PFSK-1 (cell line): ENCODE results near the gene TSTD2.

ENCODE experiments used
- POLR2AphosphoS5 ChIP-seq: IDR thresholded peaks from 2 replicates; pipeline ENCODE4 v1.6.1; 2012; ENCODE audit warnings: low read depth, mild to moderate bottlenecking, control low read depth, low read length, moderate library complexity
- REST ChIP-seq, 2 experiments: IDR thresholded peaks; 2 replicates each; pipeline versions ENCODE4 v1.6.1 to v1.8.0; 2011 to 2012; ENCODE audit warnings: low read depth in 2 of 2, low read length in 2 of 2, control low read depth in 1 of 2, inconsistent platforms in 1 of 2, mild to moderate bottlenecking in 1 of 2, moderate library complexity in 1 of 2; ENCODE audit not compliant: insufficient read depth in 1 of 2
- TAF1 ChIP-seq: IDR thresholded peaks from 2 replicates; pipeline ENCODE4 v1.6.1; 2012; ENCODE audit warnings: low read length, control low read depth, borderline replicate concordance; ENCODE audit not compliant: insufficient read depth

- no peak for TF ChIP-seq POLR2AphosphoS5
- TF ChIP-seq TAF1: no peak
- no peak for TF ChIP-seq REST (IDR thresholded peaks at IDR 0.05; ENCODE audit: insufficient read depth in 1 of 2, low read depth in 2 of 2, low read length in 2 of 2)
These were observed 14.8 kb upstream of the TSTD2 start for GRCh38 chr9:97647996-97648395.
